Nephron progenitor cell (in vitro differentiated cells): ENCODE data around the gene STOX2.
A peak's percentile ranks its signal among the peaks of the same experiment; 100 is the strongest.

ENCODE experiments used
- DNase-seq: peaks from one replicate; pipeline ENCODE4 v3.0.0; 2021
- H3K27ac Mint-ChIP-seq: 2 replicates; pipeline ENCODE4 v1.8.0; 2021; ENCODE audit warnings: mild to moderate bottlenecking, moderate library complexity, mixed read lengths
- H3K27me3 Mint-ChIP-seq: 2 replicates; pipeline ENCODE4 v1.8.0; 2021; ENCODE audit warnings: mild to moderate bottlenecking, low read depth, mixed read lengths; ENCODE audit not compliant: poor library complexity
- H3K36me3 Mint-ChIP-seq: 2 replicates; pipeline ENCODE4 v1.8.0; 2021; ENCODE audit warnings: low read depth, mixed read lengths
- H3K4me1 Mint-ChIP-seq: 2 replicates; pipeline ENCODE4 v1.8.0; 2021; ENCODE audit warnings: mixed read lengths
- H3K4me3 Mint-ChIP-seq: 2 replicates; pipeline ENCODE4 v1.8.0; 2021; ENCODE audit warnings: mild to moderate bottlenecking, moderate library complexity, mixed read lengths
- H3K9me3 Mint-ChIP-seq: 2 replicates; pipeline ENCODE4 v1.8.0; 2021; ENCODE audit warnings: mild to moderate bottlenecking, moderate library complexity, mixed read lengths
- CTCF ChIP-seq: fragments of 200-600 bp; sonication (generic); IDR thresholded peaks from 2 replicates; pipeline ENCODE4 v1.5.0; 2021; ENCODE audit warnings: antibody characterized with exemption

STOX2 gene

DNA sequence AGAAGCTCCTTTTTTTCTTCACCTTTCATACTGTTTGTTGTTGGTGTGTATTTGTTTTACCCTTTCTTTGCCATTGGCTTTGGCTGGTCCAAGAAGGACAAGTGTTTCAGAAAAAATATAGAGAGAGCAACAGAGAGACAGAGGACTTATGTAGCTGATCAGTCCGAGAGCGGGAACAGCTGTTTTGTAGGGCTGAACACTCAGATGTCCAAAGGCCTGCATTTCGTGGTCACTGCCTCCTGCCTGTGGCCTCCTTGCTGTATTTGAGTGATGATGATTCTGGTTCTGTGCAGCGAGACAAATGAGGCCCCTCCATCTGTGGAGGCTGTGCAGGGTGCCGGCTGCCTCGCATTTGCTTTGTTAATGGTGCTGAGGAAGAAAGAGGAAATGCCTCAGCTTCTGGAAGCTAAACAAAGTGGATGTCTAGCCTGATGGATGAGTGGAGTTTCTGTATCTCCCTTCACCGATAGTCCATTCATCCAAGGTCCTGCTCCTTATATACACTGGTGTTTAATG lies 19.8 kb upstream of the STOX2 start:
- Mint-ChIP-seq H3K36me3 (no peaks in the 10 kb centered on the region), H3K27me3 (peaks cover 3% of the 10 kb centered on the region), H3K27ac (no peak overlapping the region), H3K4me1 (peaks cover 40% of the 10 kb centered on the region), H3K4me3 (no peak overlapping the region), H3K9me3 (no peaks in the 10 kb centered on the region)
- TF ChIP-seq CTCF = no peak
- no peak for DNase-seq

DNA sequence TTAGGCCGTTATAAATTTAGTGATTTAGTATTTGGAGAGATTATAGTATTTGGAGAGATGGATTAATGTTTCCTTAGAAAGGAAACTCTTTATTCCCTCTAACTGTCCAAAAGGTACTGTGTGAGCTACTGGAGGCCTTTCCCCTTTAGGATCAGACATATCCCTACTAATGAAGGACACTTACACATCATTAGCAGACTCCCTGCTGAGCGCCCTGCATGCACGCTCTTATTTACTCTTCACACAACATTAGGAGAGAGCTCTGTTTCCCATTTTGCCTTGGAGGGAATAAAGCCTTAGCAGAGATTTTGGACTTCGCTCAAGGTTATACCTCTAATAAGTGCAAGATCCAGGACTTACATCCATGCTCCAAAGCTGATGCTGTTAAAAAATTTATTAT lies 17.8 kb upstream of the STOX2 start:
- no peak for TF ChIP-seq CTCF
- no peaks in the 10 kb centered on the region for H3K36me3 Mint-ChIP-seq
- peaks cover 3% of the 10 kb centered on the region for H3K27me3 Mint-ChIP-seq
- no peak for DNase-seq
- no peak overlapping the region for H3K27ac Mint-ChIP-seq
- H3K4me1 Mint-ChIP-seq = peaks cover 32% of the 10 kb centered on the region
- H3K4me3 Mint-ChIP-seq = no peak overlapping the region
- no peaks in the 10 kb centered on the region for H3K9me3 Mint-ChIP-seq

- no peaks in the 10 kb centered on the region for H3K36me3 Mint-ChIP-seq
- TF ChIP-seq CTCF = no peak
- H3K4me3 Mint-ChIP-seq = no peak overlapping the region
- H3K27ac Mint-ChIP-seq = peak overlapping the region; percentile 69
- DNase-seq = no peak
- H3K27me3 Mint-ChIP-seq = peaks cover 3% of the 10 kb centered on the region
- no peaks in the 10 kb centered on the region for H3K9me3 Mint-ChIP-seq
- H3K4me1 Mint-ChIP-seq = peaks cover 36% of the 10 kb centered on the region
Measured at GRCh38 chr4:183888564-183888963, 16.5 kb upstream of the STOX2 start.

DNA sequence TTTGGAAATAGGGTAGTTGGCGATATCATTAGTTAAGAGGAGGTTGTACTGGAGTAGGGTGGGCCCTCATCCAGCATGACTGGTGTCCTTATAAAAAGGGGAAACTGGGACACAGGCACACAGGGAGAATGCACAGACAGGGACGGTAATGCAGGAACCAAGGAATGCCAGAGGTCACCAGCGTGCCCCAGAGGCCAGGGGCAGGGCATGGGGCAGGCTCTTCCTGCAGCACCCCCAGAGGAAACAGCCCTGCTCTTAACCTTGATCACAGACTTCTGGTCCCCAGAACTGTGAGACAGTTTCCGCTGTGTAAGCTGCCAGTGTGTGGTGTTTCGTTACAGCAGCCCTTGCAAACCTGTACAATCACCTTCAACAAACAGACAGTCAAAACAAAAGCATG lies 15.9 kb upstream of the STOX2 start:
- no peak overlapping the region for H3K4me3 Mint-ChIP-seq
- no peak overlapping the region for H3K27ac Mint-ChIP-seq
- no peak for DNase-seq
- TF ChIP-seq CTCF = no peak
- H3K27me3 Mint-ChIP-seq = peaks cover 3% of the 10 kb centered on the region
- H3K36me3 Mint-ChIP-seq = no peaks in the 10 kb centered on the region
- H3K4me1 Mint-ChIP-seq = peaks cover 33% of the 10 kb centered on the region
- H3K9me3 Mint-ChIP-seq = no peaks in the 10 kb centered on the region

GRCh38 chr4:183897193-183897592 lies 7.9 kb upstream of the STOX2 start:
- no peak overlapping the region for H3K4me3 Mint-ChIP-seq

More at GRCh38 chr4:183897193-183897592, 7.9 kb upstream of the STOX2 start:
- Mint-ChIP-seq H3K27me3 (peaks cover 4% of the 10 kb centered on the region), H3K4me1 (peaks cover 22% of the 10 kb centered on the region), H3K27ac (no peak overlapping the region), H3K36me3 (peaks cover 18% of the 10 kb centered on the region), H3K9me3 (peaks cover 44% of the 10 kb centered on the region)
- TF ChIP-seq CTCF = no peak
- no peak for DNase-seq
